HT-29 (cell line): ENCODE measurements around the gene GDA. TPM values are rescaled to one million over a fixed set of nuclear protein-coding genes. Genes with fewer than 3 reads are reported as not detected.
A peak's percentile ranks its signal among the peaks of the same experiment; 100 is the strongest.
"Not testable (repeated sequence)": the region's sequence is repeated elsewhere in the genome, so short reads cannot be mapped to it uniquely, and the experiment has no call there.

Experiments
- DNase-seq: peaks from one replicate; pipeline ENCODE4 v3.0.0-alpha.2; 2015; ENCODE audit warnings: low spot score
- total RNA-seq: library from RNA; depleted of rRNA; stranded (reverse); fragments of >200 nt; shearing (Covaris generic); gene quantifications from 2 replicates; pipeline ENCODE4 v1.2.3, GENCODE V29; 2014

GDA gene
- total RNA-seq, 1 experiment from 2014 or later = 45.4 TPM

GRCh38 chr9:72205513-72205912 lies 56.3 kb downstream of the GDA start:
- no peak for DNase-seq

GRCh38 chr9:72207278-72207677 lies 58.0 kb downstream of the GDA start:
- peak; percentile 82 for DNase-seq

- DNase-seq = peak; percentile 58
Observed at GRCh38 chr9:72210522-72210921, 61.3 kb downstream of the GDA start.

- DNase-seq = no peak
Observed at GRCh38 chr9:72211047-72211446, 61.8 kb downstream of the GDA start.

GRCh38 chr9:72213906-72214305 lies 64.7 kb downstream of the GDA start:
- DNase-seq = peak; percentile 75

GRCh38 chr9:72217306-72217842 lies 68.1 kb downstream of the GDA start:
- peak; percentile 76 for DNase-seq

DNA sequence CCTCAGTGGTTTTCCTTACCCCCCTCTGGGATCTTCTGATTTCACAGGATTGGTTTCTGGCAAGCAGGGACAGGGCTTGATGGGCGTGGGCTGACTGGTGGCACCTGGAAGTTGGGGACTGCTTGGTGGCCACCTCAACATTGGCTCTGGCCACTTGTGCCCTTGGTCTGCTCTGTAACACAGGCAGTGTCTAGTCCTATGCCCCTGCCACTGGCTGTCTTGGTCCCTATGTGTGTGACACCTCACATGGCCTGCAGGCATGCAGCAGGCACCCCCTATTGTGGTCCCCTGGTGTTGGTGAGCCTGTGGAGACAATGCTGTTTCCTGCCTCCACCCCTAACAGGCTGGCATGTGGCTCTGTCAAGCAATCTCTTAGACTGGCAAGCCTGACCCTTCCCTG lies 71.3 kb downstream of the GDA start:
- DNase-seq = no peak

DNA sequence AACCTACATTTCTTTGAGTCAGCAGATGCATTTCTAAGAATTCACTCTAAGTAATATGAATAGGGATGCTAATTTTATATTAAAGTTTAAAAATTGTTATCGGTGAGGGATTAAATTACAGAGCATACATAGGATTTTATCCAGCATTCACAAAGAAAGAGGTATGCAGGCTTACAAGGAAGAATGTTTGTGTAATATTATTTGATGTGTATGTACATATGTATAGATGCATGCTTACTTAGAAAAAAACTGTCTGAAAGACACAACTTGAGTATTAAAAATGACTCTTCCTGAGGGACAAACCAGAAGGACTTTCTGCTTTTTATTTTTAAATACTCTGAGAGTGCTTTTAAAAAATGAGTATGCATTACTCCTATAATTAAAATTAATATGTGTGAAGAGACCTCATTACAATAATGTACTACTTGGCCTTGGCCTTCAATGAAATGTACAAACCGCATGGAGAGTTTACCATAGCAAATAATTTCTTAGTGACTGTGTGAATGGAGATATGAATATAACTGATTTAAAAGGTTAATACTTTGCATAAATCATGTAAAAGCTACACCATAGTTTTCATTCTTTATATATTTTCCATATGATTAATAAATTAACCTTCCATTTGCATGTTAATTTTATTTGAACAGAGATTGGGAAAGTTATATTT lies 77.0 kb downstream of the GDA start:
- no peak for DNase-seq

- no peak for DNase-seq
Observed at GRCh38 chr9:72228282-72228681, 79.0 kb downstream of the GDA start.

GRCh38 chr9:72232778-72233177 lies 83.5 kb downstream of the GDA start:
- DNase-seq = no peak

DNA sequence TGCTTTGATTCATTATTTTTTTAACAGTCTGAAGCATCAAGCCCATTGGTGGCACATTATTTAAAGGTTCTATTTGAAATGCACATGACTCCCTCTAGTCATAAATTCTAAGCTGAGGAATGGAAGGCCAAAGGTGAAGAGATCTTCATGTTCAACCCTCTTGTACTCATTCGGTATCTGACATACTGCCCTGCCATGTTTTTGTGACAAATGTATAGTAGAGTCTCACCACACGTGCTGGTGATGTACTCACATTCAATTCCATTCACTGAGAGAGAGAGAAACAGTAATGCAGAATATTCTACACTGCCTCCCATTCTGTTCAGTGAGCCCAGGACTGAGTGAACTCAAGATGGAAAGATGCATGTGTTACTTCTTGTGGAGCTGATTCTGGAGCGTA lies 98.3 kb downstream of the GDA start:
- no peak for DNase-seq

DNA sequence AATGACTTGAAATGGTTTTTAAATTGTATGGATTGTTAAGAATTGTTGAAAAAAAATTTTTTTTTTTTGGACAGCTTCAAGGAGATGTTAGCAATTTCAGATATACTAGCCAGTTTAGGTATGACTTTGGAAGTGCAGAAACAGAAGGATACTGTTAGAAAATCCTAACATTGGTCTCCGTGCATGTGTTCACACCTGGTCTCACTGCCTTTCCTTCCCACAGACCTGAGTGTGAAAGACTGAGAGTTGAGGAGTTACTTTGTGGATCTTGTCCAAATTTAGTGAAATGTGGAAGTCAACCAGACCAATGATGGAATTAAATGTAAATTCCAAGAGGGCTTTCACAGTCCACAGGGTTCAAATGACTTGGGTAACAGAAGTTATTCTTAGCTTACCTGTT lies 102.3 kb downstream of the GDA start:
- DNase-seq = no peak

DNA sequence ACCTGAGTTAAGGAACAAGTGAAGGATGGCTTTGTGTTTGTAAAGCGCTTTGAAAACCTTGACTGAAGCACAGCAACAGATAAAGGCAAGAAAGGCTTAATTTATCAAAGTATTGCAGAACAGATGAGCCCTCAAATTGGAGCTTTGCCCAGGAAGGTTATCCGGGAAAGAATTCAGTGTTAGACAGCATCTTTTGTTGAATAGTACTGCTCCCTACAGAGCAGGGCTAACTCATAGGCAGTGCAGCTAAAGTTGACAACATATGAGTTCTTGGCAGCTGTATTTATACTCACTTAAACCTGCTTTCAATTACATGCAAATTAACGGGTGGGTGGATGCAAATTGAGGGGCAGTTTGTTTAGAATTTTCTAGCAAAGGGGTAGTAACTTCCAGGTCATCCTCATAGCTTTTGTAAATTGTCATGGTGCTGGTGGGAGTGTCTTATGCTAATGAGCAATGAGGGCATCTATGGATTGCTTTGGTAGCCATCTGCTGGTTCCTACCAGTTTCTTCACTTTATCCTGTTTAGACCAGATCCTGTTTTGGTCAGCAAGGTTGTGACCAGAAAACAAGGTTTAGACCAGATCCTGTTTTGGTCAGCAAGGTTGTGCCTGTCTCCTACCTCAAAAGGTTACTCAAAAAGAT lies 105.8 kb downstream of the GDA start:
- no peak for DNase-seq

- DNase-seq = no peak
Observed at GRCh38 chr9:72255569-72255968, 106.3 kb downstream of the GDA start.

DNA sequence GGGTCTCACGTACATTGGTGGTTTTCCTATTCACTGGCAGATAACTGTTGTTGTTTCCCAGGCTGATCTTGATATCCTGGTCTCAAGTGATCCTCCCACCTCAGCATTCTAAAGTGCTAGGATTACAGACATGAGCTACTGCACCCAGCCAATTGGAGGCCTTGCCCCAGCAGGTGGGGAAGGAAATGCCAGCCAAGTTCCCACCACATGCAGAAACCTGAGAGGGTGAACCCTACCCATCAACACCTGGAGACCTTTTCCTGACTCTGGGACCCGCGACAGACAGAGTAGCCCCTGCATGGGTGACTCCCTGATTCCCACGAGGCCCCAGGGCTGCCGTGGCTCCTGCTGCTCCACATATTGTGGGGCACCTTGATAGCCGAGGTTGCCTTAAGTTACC lies 107.7 kb downstream of the GDA start:
- no peak for DNase-seq

DNA sequence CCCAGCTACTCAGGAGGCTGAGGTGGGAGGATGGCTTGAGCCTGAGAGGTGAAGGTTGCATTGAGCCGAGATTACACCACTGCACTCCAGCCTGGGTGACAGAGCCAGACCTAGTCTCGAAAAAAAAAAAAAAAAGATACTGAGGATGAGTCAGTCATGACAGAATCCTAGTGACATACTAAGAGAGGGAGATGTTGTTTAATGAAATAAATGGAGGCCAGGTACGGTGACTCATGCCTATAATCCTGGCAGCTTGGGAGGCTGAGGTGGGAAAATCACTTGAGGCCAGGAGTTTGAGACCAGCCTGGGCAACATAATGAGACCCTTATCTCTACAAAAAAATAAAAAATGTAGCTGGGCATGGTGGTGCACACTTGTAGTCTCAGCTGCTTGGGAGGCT lies 108.6 kb downstream of the GDA start:
- no peak for DNase-seq

- DNase-seq = peak; percentile 17
Observed at GRCh38 chr9:72262063-72262462, 112.8 kb downstream of the GDA start.

GRCh38 chr9:72263572-72263971 lies 114.3 kb downstream of the GDA start:
- no peak for DNase-seq

DNA sequence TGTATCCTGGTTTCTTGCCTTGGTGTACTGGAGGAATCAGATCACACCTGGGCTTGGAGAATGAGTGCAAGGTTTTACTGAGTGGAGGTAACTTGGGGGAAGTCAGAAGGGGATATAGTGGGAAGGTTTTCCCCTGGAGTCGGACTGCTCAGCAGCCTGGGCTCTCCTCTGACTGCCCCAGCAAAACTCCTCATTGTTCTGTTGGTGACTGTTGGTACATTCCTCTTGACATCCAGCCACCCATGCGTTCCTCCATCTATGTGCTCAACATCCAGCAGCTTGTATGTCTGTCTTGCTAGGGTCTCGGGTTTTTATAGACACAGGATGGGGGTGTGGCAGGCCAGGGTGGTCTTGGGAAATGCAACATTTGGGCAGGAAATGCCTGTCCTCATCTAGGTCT lies 119.7 kb downstream of the GDA start:
- no peak for DNase-seq

GRCh38 chr9:72270359-72270758 lies 121.1 kb downstream of the GDA start:
- DNase-seq = not testable (repeated sequence)

GRCh38 chr9:72271613-72272478 lies 122.6 kb downstream of the GDA start:
- DNase-seq = peak; percentile 89

GRCh38 chr9:72274441-72274840 lies 125.2 kb downstream of the GDA start:
- DNase-seq = no peak
